Stimulated activated naive CD8-positive, alpha-beta T cell treated with anti-CD3 and anti-CD28 coated beads, Interleukin-15, Interleukin-2, amounts not matched to agents 100 U/mL and 50 U/mL, for 24 hours (primary cell): Measurements from ENCODE around the gene IDH3G.

Experiments used
- ATAC-seq: fragments of 150-1000 bp; cut with Tn5 transposase; one replicate; pipeline ENCODE4 v1.10.0; 2021
- DNase-seq: peaks from one replicate; pipeline ENCODE4 v3.0.0; 2021

IDH3G gene

DNA sequence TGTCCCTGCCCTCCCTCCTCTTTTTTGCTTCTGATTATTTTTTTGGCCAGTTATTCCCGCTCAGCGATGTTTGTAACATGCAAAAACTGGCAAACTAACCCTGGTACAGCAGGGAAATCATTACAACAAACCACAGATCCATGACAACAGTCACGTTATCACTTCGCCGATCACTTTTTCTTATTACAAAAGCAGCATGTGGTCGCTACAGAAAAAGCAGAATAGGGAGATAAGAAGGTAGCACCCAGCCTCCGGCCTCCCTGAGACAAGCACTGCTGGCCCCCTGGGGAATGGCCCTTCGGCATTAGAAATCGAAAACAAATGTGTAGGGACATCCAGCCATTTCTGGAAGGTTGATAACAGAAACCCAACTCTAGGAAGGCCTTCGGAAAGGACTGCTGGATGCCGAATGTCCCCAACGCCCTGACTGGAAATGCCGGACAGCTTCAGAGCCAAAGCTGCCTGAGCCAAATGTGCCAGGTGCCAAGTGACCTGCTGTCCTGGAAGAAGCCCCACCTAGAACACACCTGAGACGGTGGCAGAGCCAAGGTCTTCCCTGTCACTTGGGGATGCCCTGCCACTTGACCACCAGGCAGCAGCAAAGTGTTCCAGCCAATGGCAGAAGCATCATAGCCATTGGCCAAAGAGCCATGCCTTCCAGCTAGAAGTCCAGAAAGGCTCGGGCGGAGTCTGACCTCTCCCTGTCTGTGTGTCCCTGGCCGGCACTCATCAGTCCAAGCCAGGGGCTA, 2.9 kb downstream of the IDH3G start:
- ATAC-seq (no peak), DNase-seq (no peak)

DNA sequence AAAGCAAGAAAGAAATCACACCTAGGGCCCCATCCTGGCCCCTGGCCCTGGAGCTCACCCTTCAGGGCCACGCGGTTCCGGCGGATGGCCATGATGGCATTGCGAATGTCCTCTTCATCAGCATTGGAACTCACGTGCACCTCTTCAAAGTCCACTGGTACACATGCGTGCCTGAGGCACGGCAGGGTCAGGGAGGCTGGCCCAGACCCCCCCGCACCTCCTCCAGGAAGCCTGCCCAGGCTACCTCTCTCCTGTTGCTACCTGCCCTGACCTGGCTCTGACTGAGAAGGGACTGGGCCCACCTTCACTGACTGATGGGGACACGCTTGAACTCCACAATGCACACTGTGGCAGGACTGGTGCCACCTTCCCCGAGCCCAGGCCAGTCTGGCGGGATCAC, 4.5 kb downstream of the IDH3G start:
- DNase-seq (no peak), ATAC-seq (no peak)

DNA sequence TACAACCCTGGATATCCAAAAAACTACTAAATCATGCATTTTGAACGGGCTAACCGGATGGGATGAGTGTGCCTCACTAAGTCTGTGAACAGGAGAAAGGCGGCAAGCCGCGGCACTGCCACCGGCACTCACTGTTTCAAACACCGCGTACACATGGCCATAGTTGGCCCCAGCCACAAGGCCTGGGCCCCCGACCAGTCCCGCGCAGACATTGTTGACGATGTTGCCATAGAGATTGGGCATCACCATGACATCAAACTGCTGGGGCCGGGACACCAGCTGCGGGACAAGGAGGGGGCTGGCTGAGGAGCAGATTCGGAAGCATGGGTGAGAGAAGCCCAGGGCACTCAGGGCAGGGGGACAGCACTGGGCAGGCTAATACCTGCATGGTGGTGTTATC, 7.5 kb downstream of the IDH3G start:
- DNase-seq = no peak
- ATAC-seq = no peak

DNA sequence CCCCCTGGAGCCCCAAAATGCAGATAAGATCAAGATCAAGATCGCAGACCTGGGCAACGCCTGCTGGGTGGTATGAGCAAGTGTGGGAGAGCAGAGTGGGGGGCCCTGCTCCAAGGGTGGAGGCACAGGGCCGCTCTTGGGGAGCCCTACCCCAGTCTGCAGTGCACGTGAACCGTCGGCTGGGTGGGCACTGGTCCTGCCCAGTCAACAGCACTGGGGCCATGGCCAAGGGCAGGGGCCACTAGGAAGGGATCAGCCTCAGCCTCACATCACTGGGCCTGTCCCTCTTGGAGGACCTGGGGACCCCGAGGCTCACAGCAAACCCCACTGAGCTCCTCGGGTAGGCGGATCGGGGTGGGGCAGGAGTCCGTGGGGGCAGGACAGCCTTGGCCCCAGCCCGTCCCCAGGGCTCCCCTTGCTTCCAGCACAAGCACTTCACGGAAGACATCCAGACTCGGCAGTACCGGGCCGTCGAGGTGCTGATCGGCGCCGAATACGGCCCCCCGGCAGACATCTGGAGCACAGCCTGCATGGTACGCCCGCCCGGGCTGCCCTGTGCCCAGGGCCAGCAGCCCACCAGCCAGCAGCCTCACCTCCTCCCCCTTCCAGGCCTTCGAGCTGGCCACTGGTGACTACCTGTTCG, 9.7 kb downstream of the IDH3G start:
- ATAC-seq = no peak
- DNase-seq = no peak

DNA sequence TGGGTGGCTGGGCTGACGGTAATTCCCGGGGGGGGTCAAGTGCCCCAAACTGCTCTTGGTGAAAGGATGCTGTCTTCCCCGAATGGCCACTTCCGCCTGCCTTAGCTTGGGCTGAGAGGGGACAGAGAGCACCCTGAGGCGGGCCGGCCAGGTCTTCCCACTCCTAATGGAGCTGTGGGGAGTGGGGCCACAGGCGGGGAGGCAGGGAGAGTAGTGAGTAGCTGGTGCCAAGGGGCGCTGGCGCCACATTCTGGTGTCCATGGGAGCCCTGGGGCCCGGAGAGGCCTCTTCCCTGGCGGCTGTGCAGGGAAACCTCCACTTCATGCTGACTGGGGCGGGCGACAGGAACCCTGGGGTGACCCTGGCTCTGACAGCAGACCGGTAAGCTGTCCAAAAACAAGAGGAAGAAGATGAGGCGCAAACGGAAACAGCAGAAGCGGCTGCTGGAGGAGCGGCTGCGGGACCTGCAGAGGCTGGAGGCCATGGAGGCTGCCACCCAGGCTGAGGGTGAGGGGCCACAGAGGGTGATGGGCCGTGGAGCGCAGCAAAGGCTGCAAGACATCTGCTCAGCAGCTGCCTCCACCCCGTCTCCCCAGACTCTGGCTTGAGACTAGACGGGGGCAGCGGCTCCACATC, 10.7 kb downstream of the IDH3G start:
- ATAC-seq = no peak

DNA sequence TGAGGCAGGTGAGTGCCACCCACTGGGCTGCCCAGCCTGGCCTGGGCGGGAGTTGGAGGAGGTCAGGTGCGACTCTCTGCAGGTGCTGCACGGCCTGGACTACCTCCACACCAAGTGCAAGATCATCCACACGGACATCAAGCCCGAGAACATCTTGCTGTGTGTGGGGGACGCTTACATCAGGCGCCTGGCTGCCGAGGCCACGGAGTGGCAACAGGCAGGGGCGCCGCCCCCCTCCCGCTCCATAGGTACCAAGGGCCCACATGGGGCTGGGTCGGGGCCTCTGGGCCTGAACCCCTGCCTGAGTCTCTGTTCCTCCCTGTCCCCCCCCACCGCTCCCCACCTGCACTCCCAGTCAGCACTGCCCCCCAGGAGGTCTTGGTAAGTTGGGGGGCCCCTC, 11.3 kb downstream of the IDH3G start:
- ATAC-seq (no peak), DNase-seq (no peak)

More for the DNA sequence above, 10.7 kb downstream of the IDH3G start:
- DNase-seq = no peak

DNA sequence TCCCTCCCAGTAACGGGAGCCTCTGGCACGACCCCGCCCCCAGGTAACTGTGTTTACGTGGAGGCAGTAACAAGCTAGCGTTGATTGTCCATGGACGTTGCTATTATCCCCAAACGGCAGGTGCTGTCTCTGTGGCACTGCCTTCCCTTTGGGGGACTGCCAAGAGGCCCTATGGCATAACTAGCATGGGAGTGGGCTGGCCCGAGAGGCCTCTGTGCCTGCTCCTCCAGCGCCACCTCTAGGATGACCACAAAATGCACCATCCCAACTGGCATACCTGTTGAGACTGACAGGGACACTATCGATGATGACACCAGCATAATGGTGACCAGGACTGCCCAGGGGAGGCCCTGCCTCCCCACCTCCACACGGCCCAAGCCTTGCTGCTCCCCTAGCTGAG, 11.9 kb downstream of the IDH3G start:
- DNase-seq (no peak), ATAC-seq (no peak)

DNA sequence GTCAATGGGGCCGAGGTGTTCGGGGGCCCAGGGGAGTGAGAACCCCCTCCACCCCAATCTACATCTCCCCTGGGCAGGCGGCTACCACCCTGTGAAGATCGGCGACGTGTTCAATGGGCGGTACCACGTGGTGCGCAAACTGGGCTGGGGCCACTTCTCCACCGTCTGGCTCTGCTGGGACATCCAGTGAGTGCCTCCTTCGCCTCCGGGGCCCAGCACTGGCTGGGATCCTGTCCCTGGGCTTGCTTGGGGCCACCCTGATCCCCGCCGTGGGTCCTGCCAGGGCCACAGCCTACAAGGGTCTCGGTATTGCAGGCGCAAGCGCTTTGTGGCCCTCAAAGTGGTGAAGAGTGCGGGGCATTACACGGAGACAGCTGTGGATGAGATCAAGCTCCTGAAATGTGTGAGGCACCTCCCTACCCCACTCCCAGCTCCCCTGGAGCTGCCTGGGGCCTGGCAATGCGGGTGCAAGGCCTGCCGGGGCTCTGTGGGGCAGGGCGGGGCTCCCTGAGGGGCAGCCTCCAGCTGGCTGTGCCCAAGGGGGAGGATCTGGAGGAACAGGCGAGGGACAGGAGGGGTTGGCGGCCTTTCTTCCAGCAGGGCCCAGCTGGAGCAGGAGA, 12.6 kb downstream of the IDH3G start:
- no peak for DNase-seq
- no peak for ATAC-seq

DNA sequence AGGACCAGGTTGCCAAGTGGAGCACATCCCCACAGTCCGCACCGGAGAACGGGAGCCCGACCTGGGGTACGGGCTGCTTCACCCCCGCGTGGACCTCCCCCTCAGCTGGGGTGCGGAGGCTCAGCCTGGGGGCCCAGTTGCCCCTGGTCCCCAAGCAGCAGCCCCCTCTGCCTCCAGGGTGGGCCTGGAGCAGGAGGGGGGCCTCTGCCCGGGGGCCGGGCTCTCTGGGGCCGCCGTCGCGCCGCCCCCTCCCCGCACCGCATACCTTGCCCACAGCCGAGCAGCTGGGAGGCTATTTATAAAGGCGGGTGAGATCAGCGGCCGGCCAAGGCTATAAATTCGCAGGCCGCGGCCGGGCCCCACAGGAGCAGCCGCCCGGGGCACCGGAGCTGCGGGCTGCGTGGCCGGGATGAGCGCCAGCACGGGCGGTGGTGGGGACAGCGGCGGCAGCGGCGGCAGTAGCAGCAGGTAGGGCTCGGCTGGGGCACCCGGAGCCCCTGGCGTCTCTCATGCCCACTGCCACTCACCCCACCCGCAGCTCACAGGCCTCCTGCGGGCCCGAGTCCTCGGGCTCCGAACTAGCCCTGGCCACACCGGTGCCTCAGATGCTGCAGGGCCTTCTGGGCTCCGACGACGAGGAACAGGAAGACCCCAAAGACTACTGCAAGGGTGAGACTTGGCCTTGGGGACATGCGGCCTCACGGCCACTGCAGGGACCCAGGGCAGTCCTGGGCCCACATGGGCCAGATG, 13.3 kb downstream of the IDH3G start, which contains the start of gene SRPK3:
TSS of gene SRPK3 (plus strand) at position 364 of the 750 bp plus-strand sequence. CDS start at position 410, 46 bp downstream.
- DNase-seq (no peak), ATAC-seq (no peak)

DNA sequence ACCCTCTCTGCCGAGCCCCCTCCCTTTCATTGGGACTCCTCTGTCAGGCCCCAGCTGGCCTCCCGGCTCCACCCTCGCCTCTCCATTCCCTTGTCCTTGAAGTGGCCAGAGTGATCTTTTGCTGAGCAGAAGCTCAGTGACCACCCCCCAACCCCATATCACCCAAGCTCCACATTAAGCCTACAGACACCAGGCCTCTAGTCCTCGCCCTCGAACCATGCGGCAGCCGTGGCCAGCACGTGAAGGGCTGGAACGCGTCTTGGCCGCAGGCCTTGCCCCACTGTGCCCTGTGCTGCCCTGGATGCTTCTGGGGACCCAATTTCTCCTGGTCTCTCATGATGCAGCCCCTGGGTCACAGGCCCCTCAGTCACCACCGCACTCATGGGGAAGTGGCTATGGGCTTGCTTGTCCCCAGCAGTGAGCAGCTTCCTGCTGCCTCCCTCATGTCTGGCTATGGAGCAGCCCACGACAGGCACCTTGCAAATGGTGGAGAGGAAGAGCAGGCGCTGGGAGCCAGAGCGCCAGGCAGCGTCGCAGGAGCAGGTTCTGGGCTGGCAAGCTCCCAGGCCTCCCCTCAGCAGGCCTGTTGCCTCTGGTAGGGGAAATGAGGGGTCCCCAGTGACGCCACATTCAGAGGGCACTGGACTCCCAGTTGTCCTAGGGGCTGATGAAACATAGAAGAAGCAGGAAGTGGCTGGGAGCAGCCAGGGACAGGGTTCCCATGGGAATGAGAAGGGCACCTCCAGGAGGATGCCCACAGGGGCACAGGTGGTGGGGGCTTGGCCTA, 14.1 kb downstream of the IDH3G start:
- no peak for ATAC-seq
- no peak for DNase-seq

DNA sequence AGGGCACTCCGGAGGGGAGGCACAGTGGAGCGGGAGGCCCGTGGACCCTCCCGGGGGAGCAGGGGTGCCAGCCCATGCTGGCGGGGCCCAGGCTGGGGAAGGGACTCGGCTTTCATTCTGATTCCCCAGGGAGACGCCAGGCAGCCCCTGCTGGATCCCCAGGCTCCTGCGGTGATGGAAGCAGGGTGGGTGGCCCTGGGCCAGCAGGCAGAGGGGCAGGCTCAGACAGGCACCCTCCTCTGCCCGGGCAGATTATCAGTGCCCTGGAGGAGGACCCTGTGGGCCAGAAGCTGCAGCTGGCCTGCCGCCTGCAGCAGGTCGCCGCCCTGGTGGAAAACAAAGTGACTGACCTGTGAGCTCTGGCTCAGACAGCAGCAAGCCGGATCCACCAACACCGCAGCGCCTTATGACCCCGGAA, 15.5 kb downstream of the IDH3G start:
- DNase-seq (no peak), ATAC-seq (no peak)

DNA sequence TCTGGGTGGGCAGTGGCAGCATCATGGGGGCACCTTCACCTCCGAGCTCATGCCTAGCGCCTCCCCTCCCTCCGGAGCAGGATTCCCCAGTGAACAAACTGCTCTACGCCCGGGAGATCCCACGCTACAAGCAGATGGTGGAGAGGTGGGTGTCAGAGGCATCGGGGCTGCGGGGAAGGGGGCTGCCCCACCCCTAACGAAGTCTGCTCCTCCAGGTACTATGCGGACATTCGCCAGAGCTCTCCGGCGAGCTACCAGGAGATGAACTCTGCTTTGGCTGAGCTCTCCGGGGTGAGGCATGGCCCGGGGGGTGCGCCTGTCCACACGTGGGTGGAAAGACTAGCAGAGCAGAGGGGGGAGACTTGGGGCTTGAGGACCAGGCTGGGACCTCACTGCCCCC, 16.0 kb downstream of the IDH3G start:
- ATAC-seq (no peak), DNase-seq (no peak)

DNA sequence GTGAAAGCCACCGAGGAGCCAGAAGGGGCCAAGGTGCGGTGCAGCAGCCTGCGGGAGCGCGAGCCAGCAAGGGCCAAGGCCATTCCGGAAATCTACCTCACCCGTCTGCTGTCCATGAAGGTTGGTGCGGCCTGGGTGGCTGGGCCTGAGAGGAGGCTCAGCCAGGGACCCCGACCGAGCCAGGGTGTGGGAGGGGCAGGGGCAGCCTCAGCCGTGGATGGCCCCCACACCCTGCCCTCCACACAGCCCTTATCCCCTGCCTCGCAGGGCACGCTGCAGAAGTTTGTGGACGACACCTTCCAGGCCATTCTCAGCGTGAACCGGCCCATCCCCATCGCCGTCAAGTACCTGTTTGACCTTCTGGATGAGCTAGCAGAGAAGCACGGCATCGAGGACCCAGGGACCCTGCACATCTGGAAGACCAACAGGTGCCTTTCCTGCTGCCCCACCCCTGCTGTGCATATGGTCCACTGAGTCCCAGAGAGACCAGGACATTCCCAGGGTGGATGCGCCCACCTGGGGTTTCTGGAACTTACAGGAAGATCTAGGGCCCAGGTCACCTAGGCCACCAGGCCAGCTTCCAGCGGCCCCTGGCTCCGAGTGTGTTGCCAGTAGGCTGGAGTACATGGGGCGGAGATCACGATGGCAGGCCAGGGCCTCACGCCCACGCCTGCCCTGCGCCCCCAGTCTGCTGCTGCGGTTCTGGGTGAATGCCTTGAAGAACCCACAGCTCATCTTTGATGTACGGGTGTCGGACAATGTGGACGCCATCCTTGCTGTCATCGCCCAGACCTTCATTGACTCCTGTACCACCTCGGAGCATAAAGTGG, 16.7 kb downstream of the IDH3G start:
- ATAC-seq = no peak
- DNase-seq = no peak

DNA sequence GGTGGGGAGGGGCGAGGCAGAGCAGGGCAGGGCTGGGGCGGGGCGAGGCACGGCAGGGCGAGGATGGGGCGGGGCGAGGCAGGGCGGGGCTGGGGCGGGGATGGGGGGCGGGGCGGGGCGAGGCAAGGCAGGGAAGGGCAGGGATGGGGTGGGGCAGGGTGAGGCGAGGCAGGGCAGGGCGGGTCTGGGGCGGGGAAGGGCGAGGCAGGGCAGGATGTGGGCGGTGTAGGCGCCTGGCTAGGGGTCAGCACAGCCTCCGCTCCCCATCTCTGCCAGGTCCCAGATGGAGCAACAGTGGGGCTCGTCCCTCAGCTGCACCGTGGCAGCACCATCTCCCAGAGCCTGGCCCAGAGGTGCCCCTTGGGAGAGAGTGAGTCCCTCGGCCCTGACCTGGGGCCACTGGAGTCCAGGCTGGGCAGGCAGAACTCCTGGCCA, 17.5 kb downstream of the IDH3G start:
- ATAC-seq (no peak), DNase-seq (no peak)

DNA sequence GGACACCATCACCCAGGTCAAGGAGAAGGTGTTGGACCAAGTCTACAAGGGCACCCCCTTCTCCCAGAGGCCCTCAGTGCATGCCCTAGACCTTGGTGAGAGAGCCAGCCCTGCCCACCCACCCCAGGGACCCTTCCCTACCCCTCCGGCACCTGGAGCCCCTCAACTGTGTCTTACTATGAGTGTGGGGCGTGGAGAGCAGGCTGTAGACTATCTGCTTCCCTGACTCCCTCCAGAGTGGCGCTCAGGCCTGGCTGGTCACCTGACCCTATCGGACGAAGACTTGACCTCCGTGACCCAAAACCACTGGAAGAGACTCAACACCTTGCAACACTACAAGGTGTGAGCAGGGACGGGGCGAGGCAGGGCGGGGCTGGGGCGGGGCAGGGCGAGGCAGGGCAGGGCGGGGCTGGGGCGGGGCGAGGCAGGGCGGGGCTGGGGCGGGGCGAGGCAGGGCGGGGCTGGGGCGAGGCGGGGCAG, 18.0 kb downstream of the IDH3G start:
- ATAC-seq (no peak), DNase-seq (no peak)

DNA sequence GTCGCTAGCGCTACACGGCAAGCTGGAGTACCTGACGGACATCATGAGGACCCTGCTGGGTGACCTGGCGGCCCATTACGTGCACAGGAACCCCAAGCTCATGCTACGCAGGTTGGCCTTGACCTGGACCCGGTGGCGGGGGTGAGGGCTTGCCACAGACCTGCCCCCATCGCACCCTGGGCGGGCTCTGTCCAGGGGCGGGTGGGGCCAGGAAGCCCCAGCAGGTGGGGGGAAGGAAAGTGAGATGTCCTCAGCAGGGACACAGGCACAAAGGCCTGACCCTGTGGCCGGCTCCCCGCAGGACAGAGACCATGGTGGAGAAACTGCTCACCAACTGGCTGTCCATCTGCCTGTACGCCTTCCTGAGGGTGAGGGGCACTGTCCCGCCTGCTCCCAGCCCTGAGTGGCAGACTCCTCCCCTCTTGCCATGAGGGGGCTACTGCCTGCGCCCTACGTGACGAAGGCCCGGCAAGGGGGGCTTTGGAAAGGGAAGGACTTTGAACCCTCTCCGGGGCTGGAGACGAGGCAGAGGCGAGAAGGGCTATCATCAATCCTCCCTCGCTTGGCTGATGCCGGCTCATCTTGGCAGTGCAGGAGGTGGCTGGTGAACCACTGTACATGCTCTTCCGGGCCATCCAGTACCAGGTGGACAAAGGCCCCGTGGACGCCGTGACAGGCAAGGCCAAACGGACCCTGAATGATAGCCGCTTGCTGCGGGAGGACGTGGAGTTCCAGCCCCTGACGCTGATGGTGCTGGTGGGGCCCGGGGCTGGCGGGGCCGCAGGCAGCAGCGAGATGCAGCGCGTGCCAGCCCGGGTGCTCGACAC, 18.7 kb downstream of the IDH3G start:
- DNase-seq = no peak
- no peak for ATAC-seq

DNA sequence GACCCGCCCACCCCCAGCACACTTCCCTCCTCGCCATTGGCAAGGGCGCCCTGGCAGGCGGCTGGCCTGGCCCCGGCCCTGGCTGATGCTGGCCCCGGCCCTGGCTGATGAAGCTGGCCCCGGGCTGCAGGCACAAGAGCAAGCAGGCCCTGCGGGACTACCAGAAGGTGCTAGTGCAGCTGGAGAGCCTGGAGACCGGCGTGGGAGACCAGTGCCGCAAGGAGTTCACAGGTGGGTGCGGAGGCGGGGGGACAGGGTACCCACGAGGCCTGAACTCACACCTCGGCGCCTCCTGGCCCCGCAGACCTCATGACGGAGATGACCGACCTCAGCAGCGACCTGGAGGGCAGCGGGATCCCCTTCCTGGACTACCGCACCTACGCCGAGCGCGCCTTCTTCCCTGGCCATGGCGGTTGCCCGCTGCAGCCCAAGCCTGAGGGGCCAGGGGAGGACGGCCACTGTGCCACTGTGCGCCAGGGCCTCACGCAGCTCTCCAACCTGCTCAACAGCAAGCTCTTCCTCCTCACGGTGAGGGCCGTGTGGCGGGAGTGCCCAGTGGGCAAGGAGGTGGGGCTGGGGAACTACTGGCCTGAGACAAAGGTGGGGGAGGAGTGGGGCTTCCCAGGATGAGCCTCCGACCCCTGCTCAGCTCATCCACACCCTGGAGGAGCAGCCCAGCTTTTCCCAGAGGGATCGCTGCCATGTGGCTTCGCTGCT, 19.4 kb downstream of the IDH3G start:
- no peak for ATAC-seq
- DNase-seq = no peak

DNA sequence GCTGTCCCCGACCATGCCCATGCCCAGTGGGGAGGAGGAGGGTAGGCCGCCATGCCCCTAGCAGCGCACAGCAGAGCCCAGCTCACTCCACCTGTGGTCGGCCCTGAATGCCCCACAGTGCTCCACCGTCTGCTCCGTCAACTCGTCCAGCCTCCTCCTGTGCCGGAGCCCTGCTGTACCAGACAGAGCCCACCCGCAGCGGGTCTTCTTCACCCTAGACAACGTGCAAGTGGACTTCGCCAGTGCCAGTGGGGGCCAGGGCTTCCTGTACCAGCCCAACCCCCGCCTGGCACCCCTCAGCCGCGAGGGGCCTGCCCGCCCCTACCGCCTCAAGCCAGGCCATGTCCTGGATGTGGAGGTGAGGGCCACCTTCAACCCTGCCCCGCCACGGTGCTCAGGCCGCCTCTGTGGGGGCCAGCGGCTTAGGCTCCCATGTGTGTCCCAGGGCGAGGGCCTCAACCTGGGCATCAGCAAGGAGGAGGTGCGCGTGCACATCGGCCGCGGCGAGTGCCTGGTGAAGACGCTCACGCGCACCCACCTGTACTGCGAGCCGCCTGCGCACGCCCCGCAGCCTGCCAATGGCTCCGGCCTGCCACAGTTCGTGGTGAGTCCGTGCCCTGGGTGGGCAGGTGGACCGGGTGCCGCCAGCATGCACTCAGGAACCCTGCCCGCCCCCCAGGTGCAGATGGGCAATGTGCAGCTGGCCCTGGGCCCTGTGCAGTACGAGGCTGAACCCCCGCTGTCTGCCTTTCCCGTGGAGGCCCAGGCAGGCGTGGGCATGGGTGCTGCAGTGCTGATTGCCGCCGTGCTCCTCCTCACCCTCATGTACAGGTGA, 20.2 kb downstream of the IDH3G start:
- no peak for DNase-seq

More for the DNA sequence above, 20.2 kb downstream of the IDH3G start:
- ATAC-seq = no peak
